HG02610 (cell line): Measurements from ENCODE around the gene GPD2.
"Not testable (repeated sequence)": the region's sequence is repeated elsewhere in the genome, so short reads cannot be mapped to it uniquely, and the experiment has no call there.

Source experiments
- ATAC-seq: cut with Tn5 transposase; IDR thresholded peaks from one replicate; pipeline ENCODE4 v1.9.1; 2021; ENCODE audit warnings: mild to moderate bottlenecking, moderate library complexity; ENCODE audit not compliant: unreplicated experiment

GPD2 gene

DNA sequence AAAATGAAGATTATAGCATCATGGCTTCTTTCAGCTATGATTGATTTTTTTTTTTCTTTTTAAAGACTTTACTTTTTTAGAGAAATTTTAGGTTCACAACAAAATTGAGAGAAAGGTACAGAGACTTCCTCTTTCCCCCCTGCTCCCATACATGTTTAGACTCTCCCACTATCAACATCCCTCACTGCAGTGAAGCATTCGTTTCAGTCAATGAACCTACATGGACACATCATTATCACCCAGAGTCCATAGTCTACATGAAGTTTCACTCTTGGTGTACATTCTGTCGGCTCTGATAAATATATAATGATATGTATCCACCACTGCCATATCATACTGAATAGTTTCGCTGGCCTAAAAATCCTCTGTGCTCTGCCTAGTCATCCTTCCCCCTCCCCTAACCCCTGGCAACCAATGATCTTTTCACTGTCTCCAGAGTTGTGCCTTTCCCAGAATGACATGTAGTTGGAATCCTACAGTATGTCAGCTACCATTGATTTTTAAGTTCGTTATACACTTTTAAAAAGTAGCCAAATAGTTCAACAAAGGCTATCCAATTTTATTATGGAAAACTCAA is 86.8 kb downstream of the GPD2 start:
- ATAC-seq = no peak

DNA sequence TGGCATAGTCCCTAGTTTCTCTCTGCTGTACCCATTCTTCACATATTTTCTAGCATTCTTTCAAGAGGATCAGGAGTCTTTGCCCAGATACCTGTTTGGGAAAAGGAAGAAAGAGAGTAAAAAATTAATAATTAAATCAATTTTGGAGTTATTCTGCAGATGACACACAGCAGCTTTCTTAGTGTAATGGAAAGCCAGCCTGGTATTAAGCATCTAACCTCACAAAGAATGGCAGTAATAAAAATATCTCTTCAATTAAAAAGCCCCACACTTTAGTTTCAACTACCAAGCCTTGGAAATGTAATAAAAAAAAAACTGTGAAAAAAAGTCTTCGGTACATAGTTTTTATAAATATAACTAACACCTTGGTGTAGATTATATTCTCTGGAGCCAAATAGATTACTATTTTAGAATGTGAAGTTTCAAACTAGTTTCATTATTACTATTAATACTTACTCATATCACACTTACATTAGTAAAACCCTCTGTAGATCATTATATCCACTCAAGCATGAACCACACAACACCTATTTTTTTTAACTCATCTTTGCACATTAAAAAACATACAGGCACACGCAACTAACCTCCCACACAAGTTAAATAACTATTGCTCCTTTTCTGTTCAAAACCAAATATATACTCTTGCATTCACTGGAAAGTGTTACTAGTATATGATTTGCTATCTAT is 90.9 kb downstream of the GPD2 start:
- peak; percentile 96 for ATAC-seq

GRCh38 chr2:156528583-156528982 is 92.4 kb downstream of the GPD2 start:
- ATAC-seq = not testable (repeated sequence)

GRCh38 chr2:156532989-156533388 is 96.8 kb downstream of the GPD2 start:
- ATAC-seq = peak; percentile 48

DNA sequence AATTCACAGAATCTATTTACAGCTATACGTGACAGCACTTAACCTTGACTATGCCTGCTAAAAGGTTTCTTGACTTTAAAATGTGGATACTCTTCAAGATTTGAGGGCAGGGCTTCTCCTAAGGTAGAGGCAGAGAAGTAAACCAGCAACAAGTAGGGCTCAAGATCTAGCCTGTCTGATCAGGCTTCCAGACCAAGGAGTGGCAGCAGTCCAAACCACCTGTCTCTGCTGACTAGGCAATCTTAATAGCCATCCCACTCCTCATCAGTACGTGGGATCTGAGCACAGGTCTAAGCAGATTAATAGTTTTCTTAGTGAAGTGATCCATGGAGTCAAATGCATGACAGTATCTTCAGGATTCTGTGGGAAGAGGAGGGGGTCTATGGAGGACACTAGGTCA is 100.4 kb downstream of the GPD2 start:
- no peak for ATAC-seq

- ATAC-seq = no peak
Observed at GRCh38 chr2:156537141-156537540, 101.0 kb downstream of the GPD2 start.

DNA sequence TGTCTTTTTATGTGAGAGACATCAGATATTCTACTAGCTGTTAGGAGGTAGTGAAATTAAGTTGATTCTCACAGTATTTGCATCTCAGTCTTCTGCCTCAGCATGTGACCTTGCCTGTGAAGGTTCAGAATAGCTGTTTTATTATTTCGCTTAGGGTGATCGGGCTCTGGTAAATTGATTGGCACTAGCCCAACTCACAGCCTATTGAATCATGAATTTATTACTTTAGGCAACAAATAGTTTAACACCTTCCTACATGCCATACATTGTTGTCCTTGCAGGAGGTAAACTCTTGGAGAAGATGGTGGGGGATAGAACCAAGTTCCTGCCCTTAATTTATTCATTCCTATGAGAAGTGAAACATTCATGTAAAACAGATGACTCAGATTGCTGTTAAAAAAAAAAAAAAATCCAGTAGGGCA is 101.9 kb downstream of the GPD2 start:
- peak; percentile 68 for ATAC-seq

DNA sequence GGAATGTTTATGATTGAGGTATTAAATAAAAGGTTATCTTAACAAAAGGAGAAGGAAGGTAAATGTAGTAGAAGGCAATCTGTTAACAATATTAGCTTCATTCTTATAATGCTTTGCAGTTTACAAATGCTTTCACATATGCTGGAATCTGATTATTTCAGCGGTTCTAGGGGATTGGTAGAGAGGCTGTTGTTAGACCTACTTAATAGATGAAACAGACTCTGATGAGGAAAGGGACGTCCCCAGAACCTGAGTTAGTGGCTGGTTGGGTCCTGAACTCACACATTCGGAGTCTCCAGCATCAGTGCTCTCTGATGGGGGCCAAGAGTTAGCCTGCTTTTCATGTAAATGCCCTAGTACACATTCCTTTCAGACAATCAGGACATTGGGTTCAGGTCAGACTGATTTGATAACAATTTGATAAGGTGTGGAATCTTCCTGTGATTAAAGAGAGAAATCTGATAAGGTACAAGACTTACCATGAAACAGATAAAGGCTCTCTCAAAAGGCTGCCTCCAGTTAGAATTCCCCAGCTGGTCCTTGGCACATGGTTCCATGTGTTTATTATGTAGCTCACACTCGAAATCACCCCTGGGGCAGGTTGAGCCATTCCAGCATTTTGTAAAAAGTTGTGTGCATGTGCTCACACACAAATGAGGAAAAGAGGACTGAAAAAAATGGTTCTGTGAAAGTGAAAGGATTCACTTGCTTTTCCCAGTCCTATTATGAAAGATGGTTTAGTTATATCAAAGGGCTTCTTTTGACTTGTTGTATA is 103.1 kb downstream of the GPD2 start:
- ATAC-seq = no peak

DNA sequence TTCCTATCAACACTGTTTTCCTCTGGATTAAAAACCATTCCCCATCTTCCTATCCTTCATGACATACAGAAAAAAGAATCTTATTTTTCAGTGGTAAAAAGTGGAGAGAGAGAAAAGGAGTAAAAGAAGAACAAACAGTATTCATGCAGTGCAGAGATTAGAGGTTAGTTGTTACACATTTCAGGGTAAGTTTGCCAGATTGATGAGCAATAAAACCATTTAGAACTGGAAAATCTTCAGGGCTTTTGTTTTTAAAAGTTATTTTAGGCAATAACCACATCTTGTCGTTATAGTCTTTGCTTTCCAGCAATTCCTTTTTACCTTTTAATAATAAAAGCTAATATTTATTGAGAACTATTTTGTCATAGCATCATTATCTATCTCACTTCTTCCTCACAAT is 104.5 kb downstream of the GPD2 start:
- no peak for ATAC-seq

GRCh38 chr2:156541229-156541628 is 105.0 kb downstream of the GPD2 start:
- no peak for ATAC-seq

DNA sequence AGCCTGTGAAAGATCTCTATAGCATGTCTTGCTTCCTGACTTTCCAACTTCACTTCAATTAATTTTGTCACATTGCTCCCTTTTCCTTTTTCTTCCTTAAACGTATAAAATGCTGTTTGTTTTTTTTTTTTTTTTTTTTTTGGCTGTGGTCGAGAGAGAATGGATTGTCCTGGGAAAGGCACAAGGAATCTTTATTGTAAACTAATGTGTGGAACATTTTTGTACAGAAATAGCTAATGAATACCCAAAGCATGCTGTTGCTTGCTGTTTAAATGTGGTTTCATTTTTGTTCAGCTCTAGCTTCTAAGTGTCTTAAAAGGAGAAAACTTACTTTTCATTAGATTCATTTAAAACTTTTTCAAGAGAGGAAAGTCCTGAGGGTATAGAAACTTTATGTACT is 105.5 kb downstream of the GPD2 start:
- ATAC-seq = no peak

DNA sequence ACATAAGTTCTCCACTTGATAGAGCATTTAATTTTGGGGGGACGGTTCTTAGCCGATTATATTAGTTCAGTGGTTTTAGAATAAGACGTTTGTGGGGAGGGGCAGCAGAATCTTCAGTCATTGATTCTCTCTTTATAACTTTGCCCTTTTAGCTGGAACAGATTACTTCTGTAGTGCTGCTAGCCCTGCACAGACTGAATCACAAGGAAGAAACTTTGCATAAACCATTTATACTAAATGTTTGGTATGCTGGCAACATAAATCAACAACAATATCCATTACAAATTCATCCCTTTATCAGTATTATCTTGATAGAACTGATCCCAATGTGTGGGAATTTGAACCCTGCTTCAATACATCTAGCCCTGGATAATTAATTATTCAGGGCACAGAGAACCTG is 112.2 kb downstream of the GPD2 start:
- no peak for ATAC-seq

- ATAC-seq = peak; percentile 67
Observed at GRCh38 chr2:156553714-156554442, 117.7 kb downstream of the GPD2 start.

DNA sequence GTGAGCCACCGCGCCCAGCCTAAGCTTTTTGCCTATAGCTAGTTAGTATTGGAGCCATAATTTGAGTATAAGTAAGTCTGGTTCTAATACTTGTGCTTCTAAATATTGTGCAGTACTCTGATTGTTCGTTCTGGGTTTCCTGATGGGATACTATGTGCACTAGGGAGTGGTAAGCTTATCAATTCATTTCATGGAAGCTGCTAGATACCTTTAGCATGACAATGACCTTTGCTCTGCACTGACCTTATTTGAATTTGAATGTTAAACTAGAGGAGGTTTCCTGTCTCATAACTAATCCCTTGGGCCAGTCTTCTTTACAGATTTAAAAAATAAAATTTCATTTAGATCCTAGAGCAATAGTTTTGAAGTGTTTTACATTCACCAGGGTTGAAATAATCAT is 125.1 kb downstream of the GPD2 start:
- ATAC-seq = no peak

GRCh38 chr2:156562124-156562523 is 125.9 kb downstream of the GPD2 start:
- ATAC-seq = no peak

GRCh38 chr2:156563994-156564753 is 128.0 kb downstream of the GPD2 start:
- no peak for ATAC-seq

DNA sequence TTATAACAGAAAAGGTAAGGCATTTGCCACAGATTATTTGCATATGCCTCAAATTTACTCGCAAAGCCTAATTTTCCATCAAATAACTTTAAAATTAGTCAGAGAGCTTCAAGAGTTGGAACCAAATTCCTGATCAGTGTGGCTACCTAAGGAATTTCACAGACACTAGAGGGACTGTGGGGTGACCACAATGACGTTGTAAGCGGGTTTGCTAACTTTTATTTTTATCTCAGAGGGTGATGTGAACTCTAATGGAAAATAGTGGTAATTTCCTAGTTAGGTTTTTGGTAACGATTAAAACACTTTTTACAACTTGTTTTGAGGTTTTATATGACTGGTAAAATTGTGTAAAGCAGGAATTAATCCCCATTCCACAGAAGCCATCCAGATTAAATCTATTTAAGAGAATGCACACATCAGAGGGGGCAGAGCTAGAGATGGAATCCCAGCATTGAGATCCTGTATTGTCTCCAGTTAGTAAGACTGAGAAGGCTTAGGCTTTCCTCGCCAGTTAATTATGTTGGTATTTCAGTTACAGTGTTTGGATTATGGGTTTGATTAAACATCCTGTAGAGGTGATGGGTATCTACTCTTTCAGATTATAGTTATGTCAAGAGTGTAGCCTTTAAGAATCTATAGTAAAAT is 129.0 kb downstream of the GPD2 start:
- no peak for ATAC-seq

GRCh38 chr2:156573710-156574109 is 137.5 kb downstream of the GPD2 start:
- peak; percentile 79 for ATAC-seq

DNA sequence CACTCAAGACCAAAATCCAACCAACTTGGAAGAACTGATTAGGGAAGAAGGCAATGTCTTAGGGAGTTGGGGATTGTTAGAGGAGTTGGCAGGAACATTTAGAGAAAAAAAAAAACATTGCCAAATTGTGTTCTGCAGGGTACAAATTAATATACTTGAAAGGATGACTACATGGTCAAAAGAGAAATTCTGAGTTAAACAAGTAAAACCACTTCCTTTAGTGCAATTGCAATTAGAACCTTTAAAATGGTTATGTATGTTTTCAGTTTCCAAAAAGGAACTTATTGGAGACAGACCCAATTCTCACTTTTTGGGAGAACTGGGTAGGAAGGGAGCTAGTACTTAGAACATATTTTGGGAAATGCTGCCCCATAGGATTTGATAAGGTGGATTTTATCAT is 137.9 kb downstream of the GPD2 start:
- ATAC-seq = no peak

DNA sequence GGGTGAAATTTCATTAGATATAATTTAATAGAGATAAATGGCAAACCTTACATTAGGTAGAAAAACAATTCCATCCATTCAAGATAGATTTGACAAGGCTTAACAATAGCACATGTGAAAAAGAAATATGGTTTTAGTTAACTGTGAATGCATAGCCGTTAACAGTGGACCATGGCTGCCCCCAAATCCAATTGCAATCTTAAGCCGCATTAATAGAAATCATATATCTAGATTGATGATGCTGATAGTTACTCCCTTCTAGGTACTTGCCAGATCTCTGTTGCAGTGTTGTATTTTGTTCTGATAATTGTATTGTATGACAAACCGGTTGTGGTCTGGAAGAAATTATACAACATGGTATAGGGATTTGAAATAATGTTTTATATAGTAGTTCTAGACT is 139.8 kb downstream of the GPD2 start:
- ATAC-seq = no peak
